K562 (cell line): ENCODE data around the gene SIM2.

Source experiments
- DEAF1 ChIP-seq: fragments of 450-650 bp; formaldehyde crosslinking; IDR thresholded peaks from 2 replicates; pipeline ENCODE4 v1.4.0; 2020; ENCODE audit warnings: mild to moderate bottlenecking, moderate library complexity
- MYC ChIP-seq, 2 experiments: fragments of 250-450 bp in 1 of 2; sonication (Bioruptor Pico) in 1 of 2; IDR thresholded peaks; 2 replicates each; pipeline versions ENCODE4 v1.5.1 to v1.6.1; 2012 to 2021; ENCODE audit warnings: low read depth in 2 of 2, borderline replicate concordance in 1 of 2, improper control_type of control experiment in 1 of 2, low read length in 1 of 2, mild to moderate bottlenecking in 1 of 2, moderate library complexity in 1 of 2
- POLR2A ChIP-seq: fragments of 450-650 bp; conservative IDR thresholded peaks from 2 replicates; pipeline ENCODE4 v1.6.1; 2016
- ZBTB43 ChIP-seq: sonication (generic); formaldehyde crosslinking; IDR thresholded peaks from 2 replicates; pipeline ENCODE4 v1.8.0; 2023; ENCODE audit warnings: mild to moderate bottlenecking, missing genetic modification reagents
- ZNF589 ChIP-seq: fragments of 200-800 bp; sonication (Bioruptor generic); IDR thresholded peaks from 2 replicates; pipeline ENCODE4 v1.6.1; 2016; ENCODE audit warnings: low read depth, missing genetic modification characterization, missing compliant biosample characterization

DNA sequence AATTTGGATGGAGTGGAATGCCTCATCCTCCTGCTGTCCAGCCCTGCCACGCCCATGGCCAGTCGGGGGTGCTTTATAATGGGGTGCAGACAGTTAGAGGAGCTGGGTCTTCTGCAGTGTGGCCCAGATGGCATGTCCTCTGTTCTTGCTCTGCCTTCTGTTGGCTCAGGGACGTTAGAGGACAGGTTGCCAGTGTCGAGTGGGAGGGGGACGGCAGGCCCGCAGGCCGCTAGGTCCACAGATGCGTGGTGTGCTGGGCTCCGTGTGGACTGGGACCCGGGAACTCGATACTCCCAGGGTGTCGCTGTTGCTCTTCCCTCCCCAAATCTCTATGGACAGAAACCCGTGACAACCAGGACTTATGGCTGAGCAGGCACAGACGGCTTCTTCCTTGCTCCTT lies 33.3 kb downstream of the SIM2 start:
- TF ChIP-seq ZNF589 (CRISPR knock-in tag) (no peak), MYC (IDR thresholded peaks at IDR 0.05; ENCODE audit: low read depth, low read length) (no peak), MYC (CRISPR knock-in tag; IDR thresholded peaks at IDR 0.05; ENCODE audit: borderline replicate concordance, low read depth) (no peak), POLR2A (no peak), DEAF1 (no peak), ZBTB43 (CRISPR knock-in tag) (no peak)
